Measurements from ENCODE around the gene PDE6C.

PDE6C gene

DNA sequence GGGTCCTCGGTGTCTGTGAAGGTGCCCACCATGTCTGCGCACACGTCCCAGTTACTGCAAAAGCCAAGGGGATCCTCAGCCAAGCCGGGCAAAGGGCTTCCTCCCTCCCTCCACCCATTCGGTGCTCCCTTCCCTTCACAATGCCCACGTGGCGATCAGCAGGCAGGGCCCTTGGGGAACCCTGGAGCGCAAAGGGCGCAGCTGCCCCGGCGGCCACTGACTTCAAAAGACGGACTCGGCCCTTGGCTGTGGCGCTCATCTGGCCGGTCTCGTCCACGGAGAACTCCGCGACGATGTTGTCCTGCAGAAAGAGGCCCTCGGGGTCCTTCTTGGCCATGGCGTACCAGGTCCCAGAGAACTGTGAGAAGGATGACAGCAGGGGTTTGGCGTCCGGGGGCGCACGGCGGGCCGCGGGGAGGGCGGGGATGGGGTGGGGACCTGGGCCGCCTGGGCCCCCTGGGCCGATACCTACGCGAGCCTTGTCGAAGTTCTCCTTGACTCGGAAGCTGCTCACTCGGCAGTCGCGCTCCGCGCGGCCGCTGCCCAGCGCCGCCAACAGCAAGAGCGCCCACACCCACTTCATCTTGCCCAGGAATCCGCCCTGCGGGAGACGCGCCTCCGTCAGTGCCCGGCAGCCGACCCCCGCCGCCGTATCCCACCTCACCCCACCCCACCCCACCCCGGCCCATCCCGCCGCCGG, 11.7 kb upstream of the PDE6C start:
- Mint-ChIP-seq H3K27ac (no peak overlapping the region), H3K27me3 (ENCODE audit: low read depth) (peaks cover 81% of the 10 kb centered on the region), H3K36me3 (ENCODE audit: low read depth) (no peaks in the 10 kb centered on the region), H3K4me1 (peaks cover 5% of the 10 kb centered on the region), H3K9me3 (no peaks in the 10 kb centered on the region), H3K4me3 (peak overlapping the region; percentile 66 to 79 (median 71))
- TF ChIP-seq, protein P1, sequence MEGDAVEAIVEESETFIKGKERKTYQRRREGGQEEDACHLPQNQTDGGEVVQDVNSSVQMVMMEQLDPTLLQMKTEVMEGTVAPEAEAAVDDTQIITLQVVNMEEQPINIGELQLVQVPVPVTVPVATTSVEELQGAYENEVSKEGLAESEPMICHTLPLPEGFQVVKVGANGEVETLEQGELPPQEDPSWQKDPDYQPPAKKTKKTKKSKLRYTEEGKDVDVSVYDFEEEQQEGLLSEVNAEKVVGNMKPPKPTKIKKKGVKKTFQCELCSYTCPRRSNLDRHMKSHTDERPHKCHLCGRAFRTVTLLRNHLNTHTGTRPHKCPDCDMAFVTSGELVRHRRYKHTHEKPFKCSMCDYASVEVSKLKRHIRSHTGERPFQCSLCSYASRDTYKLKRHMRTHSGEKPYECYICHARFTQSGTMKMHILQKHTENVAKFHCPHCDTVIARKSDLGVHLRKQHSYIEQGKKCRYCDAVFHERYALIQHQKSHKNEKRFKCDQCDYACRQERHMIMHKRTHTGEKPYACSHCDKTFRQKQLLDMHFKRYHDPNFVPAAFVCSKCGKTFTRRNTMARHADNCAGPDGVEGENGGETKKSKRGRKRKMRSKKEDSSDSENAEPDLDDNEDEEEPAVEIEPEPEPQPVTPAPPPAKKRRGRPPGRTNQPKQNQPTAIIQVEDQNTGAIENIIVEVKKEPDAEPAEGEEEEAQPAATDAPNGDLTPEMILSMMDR (IDR thresholded peaks at IDR 0.05; ENCODE audit: unreplicated experiment in 3 of 3) = no peak

- Mint-ChIP-seq H3K27me3 (ENCODE audit: low read depth) (peaks cover 85% of the 10 kb centered on the region), H3K4me1 (peaks cover 5% of the 10 kb centered on the region), H3K9me3 (no peaks in the 10 kb centered on the region), H3K4me3 (peak within 1 kb of the TSS; percentile 71 to 81 (median 79)), H3K36me3 (ENCODE audit: low read depth) (no peaks in the 10 kb centered on the region), H3K27ac (no peak within 1 kb of the TSS)
- TF ChIP-seq, protein P1 (IDR thresholded peaks at IDR 0.05; ENCODE audit: unreplicated experiment in 3 of 3) = no peak
Observed at GRCh38 chr10:93601146-93601773, 11.1 kb upstream of the PDE6C start, which contains the start of gene RBP4. RBP4 (minus strand) TSS chr10:93601235; CDS start chr10:93601028, 207 bp downstream.

DNA sequence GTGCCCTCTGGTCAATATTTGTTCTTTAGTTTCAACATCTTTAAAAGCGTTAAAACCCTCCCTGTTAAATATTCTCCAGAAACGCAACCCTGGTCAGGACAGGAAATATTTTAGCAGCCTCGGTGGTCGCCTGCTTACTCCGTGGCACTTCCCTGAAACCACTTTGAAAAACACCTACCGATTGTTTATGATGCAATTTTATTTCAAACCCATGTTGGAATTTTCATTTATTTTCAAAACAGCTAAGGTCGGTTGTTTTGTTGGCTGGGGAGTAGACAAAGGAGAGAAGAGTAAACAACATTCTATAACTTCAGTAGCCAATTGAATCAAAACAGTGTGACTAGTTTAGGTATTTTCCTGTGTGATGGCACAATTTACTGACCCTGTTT, 10.6 kb upstream of the PDE6C start:
- Mint-ChIP-seq H3K4me3 (peak overlapping the region; percentile 71 to 81 (median 75)), H3K36me3 (ENCODE audit: low read depth) (no peaks in the 10 kb centered on the region), H3K27me3 (ENCODE audit: low read depth) (peaks cover 86% of the 10 kb centered on the region), H3K4me1 (peaks cover 5% of the 10 kb centered on the region), H3K9me3 (no peaks in the 10 kb centered on the region), H3K27ac (no peak overlapping the region)
- TF ChIP-seq, protein P1 (IDR thresholded peaks at IDR 0.05; ENCODE audit: unreplicated experiment in 3 of 3) = no peak

DNA sequence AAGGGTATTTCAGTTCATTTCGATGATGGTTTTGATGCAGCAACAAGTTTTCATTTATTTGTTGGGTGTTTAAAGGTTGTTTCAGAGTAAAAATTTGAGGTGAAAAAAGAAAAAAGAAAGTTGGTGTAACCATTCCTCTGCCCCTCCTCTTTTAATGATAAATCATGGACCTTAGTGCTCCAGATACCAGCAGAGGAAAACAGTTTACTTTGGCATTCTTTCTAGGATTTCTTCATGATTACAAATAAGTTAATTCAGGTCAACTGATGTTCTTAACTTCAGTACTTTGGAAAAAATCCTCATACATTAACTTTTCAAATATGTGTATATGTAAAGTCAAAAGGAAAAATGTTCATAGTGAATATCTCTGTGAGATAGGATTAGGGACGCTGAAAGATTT, 9.3 kb upstream of the PDE6C start:
- H3K4me1 Mint-ChIP-seq = peaks cover 5% of the 10 kb centered on the region

DNA sequence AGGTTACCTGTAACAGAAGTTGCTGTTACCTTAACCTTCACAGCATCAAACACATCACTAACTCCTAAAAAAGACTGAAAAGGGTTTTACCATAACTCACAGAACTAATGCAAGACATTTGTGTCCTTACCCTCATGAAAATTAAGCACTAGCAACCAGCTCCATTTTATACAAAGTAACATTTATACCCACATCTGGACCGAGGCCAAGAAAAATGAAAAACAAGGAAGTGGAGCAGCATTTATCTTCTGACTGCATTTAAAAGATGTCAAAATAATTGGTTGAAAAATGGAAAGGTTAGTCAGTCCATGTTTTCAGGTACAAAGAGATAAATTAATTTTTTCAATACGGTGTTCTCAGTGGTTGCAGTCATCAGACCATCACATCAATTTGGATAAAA, 8.2 kb upstream of the PDE6C start:
- Mint-ChIP-seq H3K27me3 (ENCODE audit: low read depth) (peaks cover 82% of the 10 kb centered on the region), H3K4me3 (no peak overlapping the region), H3K27ac (no peak overlapping the region), H3K9me3 (no peaks in the 10 kb centered on the region), H3K36me3 (ENCODE audit: low read depth) (no peaks in the 10 kb centered on the region), H3K4me1 (peaks cover 5% of the 10 kb centered on the region)
- TF ChIP-seq, protein P1 (IDR thresholded peaks at IDR 0.05; ENCODE audit: unreplicated experiment in 3 of 3) = no peak

More for the DNA sequence above, 9.3 kb upstream of the PDE6C start:
- TF ChIP-seq, protein P1 (IDR thresholded peaks at IDR 0.05; ENCODE audit: unreplicated experiment in 3 of 3) = no peak
- Mint-ChIP-seq H3K4me3 (peak overlapping the region in 1 of 3 experiments; percentile 46), H3K27me3 (ENCODE audit: low read depth) (peaks cover 90% of the 10 kb centered on the region), H3K9me3 (no peaks in the 10 kb centered on the region), H3K27ac (no peak overlapping the region), H3K36me3 (ENCODE audit: low read depth) (no peaks in the 10 kb centered on the region)
